Loucy (cell line): ENCODE results near the gene NLRP6.
"Not testable (repeated sequence)": the region's sequence is repeated elsewhere in the genome, so short reads cannot be mapped to it uniquely, and the experiment has no call there.

ENCODE experiments used
- H2AFZ ChIP-seq: fragments of 200-600 bp; sonication (generic); 2 replicates; pipeline ENCODE4 v1.6.0; 2016; ENCODE audit warnings: antibody characterized with exemption, mild to moderate bottlenecking, low read length, moderate library complexity
- H3F3A ChIP-seq: fragments of 200-600 bp; 2 replicates; pipeline ENCODE4 v1.6.0; 2016; ENCODE audit warnings: antibody characterized with exemption, low read depth, mild to moderate bottlenecking
- H3K27me3 ChIP-seq: fragments of 200-600 bp; sonication (generic); 2 replicates; pipeline ENCODE4 v1.6.1; 2014; ENCODE audit warnings: low read length, mild to moderate bottlenecking; ENCODE audit not compliant: insufficient read depth, poor library complexity, severe bottlenecking
- H3K36me3 ChIP-seq: fragments of 200-600 bp; sonication (generic); 2 replicates; pipeline ENCODE4 v1.6.1; 2016; ENCODE audit warnings: low read length; ENCODE audit not compliant: insufficient read depth
- H3K4me1 ChIP-seq: fragments of 200-600 bp; sonication (generic); 2 replicates; pipeline ENCODE4 v1.5.1; 2014; ENCODE audit warnings: low read length, mild to moderate bottlenecking; ENCODE audit not compliant: insufficient read depth, poor library complexity, severe bottlenecking
- H3K4me2 ChIP-seq: fragments of 200-600 bp; sonication (generic); 2 replicates; pipeline ENCODE4 v1.6.0; 2014; ENCODE audit warnings: antibody characterized with exemption, low read length, low read depth, mild to moderate bottlenecking; ENCODE audit not compliant: poor library complexity, severe bottlenecking
- H3K4me3 ChIP-seq: fragments of 200-600 bp; sonication (generic); 2 replicates; pipeline ENCODE4 v1.5.1; 2014; ENCODE audit warnings: low read length, mild to moderate bottlenecking, mixed read lengths; ENCODE audit not compliant: poor library complexity, severe bottlenecking
- H3K79me2 ChIP-seq: fragments of 200-600 bp; sonication (generic); 2 replicates; pipeline ENCODE4 v1.6.1; 2014; ENCODE audit warnings: low read length; ENCODE audit not compliant: insufficient read depth
- H3K9ac ChIP-seq: fragments of 200-600 bp; sonication (generic); 2 replicates; pipeline ENCODE4 v1.6.0; 2014; ENCODE audit warnings: mild to moderate bottlenecking, low read depth, low read length, moderate library complexity; ENCODE audit not compliant: poor library complexity, severe bottlenecking
- H3K9me2 ChIP-seq: fragments of 200-600 bp; sonication (generic); replicated peaks from 2 replicates; pipeline ENCODE4 v1.6.1; 2016; ENCODE audit warnings: low read depth, low read length, mixed read lengths
- H3K9me3 ChIP-seq: fragments of 200-600 bp; sonication (generic); 2 replicates; pipeline ENCODE4 v1.6.1; 2014; ENCODE audit warnings: mild to moderate bottlenecking, antibody characterized with exemption, low read length, low read depth; ENCODE audit not compliant: insufficient read depth
- H4K20me1 ChIP-seq: fragments of 200-600 bp; sonication (generic); 2 replicates; pipeline ENCODE4 v1.6.0; 2014; ENCODE audit warnings: antibody characterized with exemption, low read length, mild to moderate bottlenecking; ENCODE audit not compliant: insufficient read depth, poor library complexity, severe bottlenecking
- CTCF ChIP-seq: fragments of 200-600 bp; sonication (generic); conservative IDR thresholded peaks from 2 replicates; pipeline ENCODE4 v1.5.1; 2014; ENCODE audit warnings: mild to moderate bottlenecking, antibody characterized with exemption, low read length
- EZH2phosphoT487 ChIP-seq: fragments of 200-600 bp; IDR thresholded peaks from 2 replicates; pipeline ENCODE4 v1.6.1; 2018; ENCODE audit warnings: antibody characterized with exemption, mild to moderate bottlenecking, moderate library complexity, borderline replicate concordance

NLRP6 gene

GRCh38 chr11:315516-315994 lies 37.3 kb downstream of the NLRP6 start:
- peaks cover 41% of the 10 kb centered on the region for H4K20me1 ChIP-seq
- H2AFZ ChIP-seq: no peak overlapping the region
- peaks cover 30% of the 10 kb centered on the region for H3K36me3 ChIP-seq
- H3K79me2 ChIP-seq: peaks cover 75% of the 10 kb centered on the region
- H3K9me2 ChIP-seq: no peaks in the 10 kb centered on the region
- H3K4me1 ChIP-seq: peaks cover 35% of the 10 kb centered on the region
- peaks cover 32% of the 10 kb centered on the region for H3K27me3 ChIP-seq
- H3K9me3 ChIP-seq: no peaks in the 10 kb centered on the region
- TF ChIP-seq EZH2phosphoT487 (no peak), CTCF (no peak)
- peak overlapping the region; percentile 100 for H3K9ac ChIP-seq
- H3K4me2 ChIP-seq: peak overlapping the region; percentile 93
- H3K4me3 ChIP-seq: peak overlapping the region; percentile 100
- H3F3A ChIP-seq: peaks cover 16% of the 10 kb centered on the region; the same call in 1 of the 2 replicates

- Histone ChIP-seq H3K4me2 (peak overlapping the region; percentile 93), H3K9me3 (no peaks in the 10 kb centered on the region), H3K4me1 (peaks cover 36% of the 10 kb centered on the region), H3F3A (peaks cover 16% of the 10 kb centered on the region; the same call in 1 of the 2 replicates), H3K9ac (peak overlapping the region; percentile 100), H2AFZ (no peak overlapping the region), H3K4me3 (peak overlapping the region; percentile 100), H3K9me2 (no peaks in the 10 kb centered on the region), H4K20me1 (peaks cover 41% of the 10 kb centered on the region), H3K36me3 (peaks cover 30% of the 10 kb centered on the region), H3K27me3 (peaks cover 32% of the 10 kb centered on the region), H3K79me2 (peaks cover 75% of the 10 kb centered on the region)
- TF ChIP-seq EZH2phosphoT487: no peak
- TF ChIP-seq CTCF: no peak
These were observed 38.0 kb downstream of the NLRP6 start for GRCh38 chr11:316031-316701.

DNA sequence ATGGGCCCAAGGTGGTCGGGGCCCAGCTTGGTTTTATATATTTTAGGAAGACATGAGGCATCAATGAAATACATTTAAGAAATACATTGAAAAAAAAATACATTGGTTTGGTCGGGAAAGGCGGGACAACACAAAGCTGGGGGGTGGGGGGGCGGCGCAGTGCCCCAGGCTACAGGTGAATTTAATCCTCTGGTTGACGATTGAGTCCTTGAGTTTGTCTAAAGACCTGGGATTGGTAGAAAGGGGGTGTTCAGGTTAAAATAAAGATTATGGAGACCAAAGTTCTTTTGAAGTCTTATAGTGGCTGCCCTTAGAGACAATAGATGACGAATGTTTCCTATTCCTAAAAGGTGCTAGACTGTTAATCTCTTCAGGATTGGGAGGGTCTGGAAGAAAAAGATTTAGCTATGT lies 38.7 kb downstream of the NLRP6 start:
- Histone ChIP-seq H3K27me3 (peaks cover 32% of the 10 kb centered on the region), H3K9ac (peak overlapping the region; percentile 100), H3K9me3 (no peaks in the 10 kb centered on the region), H3K4me2 (peak overlapping the region; percentile 93), H3K79me2 (peaks cover 70% of the 10 kb centered on the region), H3F3A (peaks cover 16% of the 10 kb centered on the region; the same call in 1 of the 2 replicates), H3K4me1 (peaks cover 33% of the 10 kb centered on the region), H3K4me3 (peak overlapping the region; percentile 100), H2AFZ (no peak overlapping the region), H4K20me1 (peaks cover 41% of the 10 kb centered on the region), H3K36me3 (peaks cover 30% of the 10 kb centered on the region), H3K9me2 (no peaks in the 10 kb centered on the region)
- TF ChIP-seq CTCF: no peak
- TF ChIP-seq EZH2phosphoT487: no peak

- Histone ChIP-seq H4K20me1 (peaks cover 39% of the 10 kb centered on the region), H3F3A (peaks cover 16% of the 10 kb centered on the region; the same call in 1 of the 2 replicates), H3K4me1 (peaks cover 24% of the 10 kb centered on the region), H3K4me3 (peak overlapping the region; percentile 100), H3K79me2 (peaks cover 61% of the 10 kb centered on the region), H3K4me2 (peak overlapping the region; percentile 93), H3K9ac (peak overlapping the region; percentile 100), H3K27me3 (peaks cover 32% of the 10 kb centered on the region), H3K36me3 (peaks cover 30% of the 10 kb centered on the region)
- not testable (repeated sequence) for H3K9me2 ChIP-seq, H2AFZ ChIP-seq, H3K9me3 ChIP-seq
These were observed 39.6 kb downstream of the NLRP6 start for GRCh38 chr11:317668-318404.
